Activated CD8-positive, alpha-beta T cell treated with anti-CD3 and anti-CD28 coated beads for 36 hours (primary cell): ENCODE data around the gene SLC4A8. TPM values are rescaled to one million over a fixed set of nuclear protein-coding genes. Genes with fewer than 3 reads are reported as not detected.
A peak's percentile ranks its signal among the peaks of the same experiment; 100 is the strongest.

Source experiments
- ATAC-seq: fragments of 200-7000 bp; cut with Tn5 transposase; one replicate; pipeline ENCODE4 v1.10.0; 2021; ENCODE audit warnings: mild to moderate bottlenecking, moderate library complexity
- CTCF ChIA-PET: fragments of 350-600 bp; sonication (Branson Sonifier 250); formaldehyde crosslinking; loops from one replicate; lab custom pipeline; 2021; ENCODE audit warnings: antibody characterized with exemption; lab: Charles Lee
- POLR2A ChIA-PET: fragments of 350-600 bp; sonication (Branson Sonifier 250); formaldehyde crosslinking; loops from one replicate; lab custom pipeline; 2021; ENCODE audit warnings: antibody characterized with exemption; lab: Charles Lee
- DNase-seq: peaks from one replicate; pipeline ENCODE4 v3.0.0-alpha.2; 2020
- H3K27ac Mint-ChIP-seq: one replicate; pipeline ENCODE4 v1.8.0; 2021; ENCODE audit warnings: mild to moderate bottlenecking, mixed read lengths
- H3K27me3 Mint-ChIP-seq: one replicate; pipeline ENCODE4 v1.8.0; 2021; ENCODE audit warnings: mixed read lengths
- H3K36me3 Mint-ChIP-seq: one replicate; pipeline ENCODE4 v1.8.0; 2021; ENCODE audit warnings: low read depth, mixed read lengths
- H3K4me1 Mint-ChIP-seq: one replicate; pipeline ENCODE4 v1.8.0; 2021; ENCODE audit warnings: low read depth, mixed read lengths
- H3K4me3 Mint-ChIP-seq: one replicate; pipeline ENCODE4 v1.8.0; 2021; ENCODE audit warnings: mild to moderate bottlenecking, moderate library complexity, mixed read lengths
- H3K9me3 Mint-ChIP-seq: one replicate; pipeline ENCODE4 v1.8.0; 2021; ENCODE audit warnings: mixed read lengths
- CTCF ChIP-seq: fragments of 200-600 bp; IDR thresholded peaks from one replicate; pipeline ENCODE4 v1.8.0; 2022; ENCODE audit warnings: antibody characterized with exemption, mild to moderate bottlenecking
- intact Hi-C: fragments of 100-400 bp; cut with micrococcal nuclease; formaldehyde crosslinking; loops from one replicate; pipeline ENCODE4 v1.10.0; 2022
- total RNA-seq, 2 experiments: library from RNA; stranded (reverse); gene quantifications; one replicate each; pipeline ENCODE4 v1.2.3, GENCODE V29; 2021

The SLC4A8 gene
- total RNA-seq, 2 experiments from 2014 or later, result 1.1 to 2.7 TPM

- peaks cover 61% of the 10 kb centered on the region for H3K36me3 Mint-ChIP-seq
- intact Hi-C loops, result no loop called here
- no peak overlapping the region for H3K27ac Mint-ChIP-seq
Observed at GRCh38 chr12:51379571-51379970, 45.1 kb upstream of the SLC4A8 start.

DNA sequence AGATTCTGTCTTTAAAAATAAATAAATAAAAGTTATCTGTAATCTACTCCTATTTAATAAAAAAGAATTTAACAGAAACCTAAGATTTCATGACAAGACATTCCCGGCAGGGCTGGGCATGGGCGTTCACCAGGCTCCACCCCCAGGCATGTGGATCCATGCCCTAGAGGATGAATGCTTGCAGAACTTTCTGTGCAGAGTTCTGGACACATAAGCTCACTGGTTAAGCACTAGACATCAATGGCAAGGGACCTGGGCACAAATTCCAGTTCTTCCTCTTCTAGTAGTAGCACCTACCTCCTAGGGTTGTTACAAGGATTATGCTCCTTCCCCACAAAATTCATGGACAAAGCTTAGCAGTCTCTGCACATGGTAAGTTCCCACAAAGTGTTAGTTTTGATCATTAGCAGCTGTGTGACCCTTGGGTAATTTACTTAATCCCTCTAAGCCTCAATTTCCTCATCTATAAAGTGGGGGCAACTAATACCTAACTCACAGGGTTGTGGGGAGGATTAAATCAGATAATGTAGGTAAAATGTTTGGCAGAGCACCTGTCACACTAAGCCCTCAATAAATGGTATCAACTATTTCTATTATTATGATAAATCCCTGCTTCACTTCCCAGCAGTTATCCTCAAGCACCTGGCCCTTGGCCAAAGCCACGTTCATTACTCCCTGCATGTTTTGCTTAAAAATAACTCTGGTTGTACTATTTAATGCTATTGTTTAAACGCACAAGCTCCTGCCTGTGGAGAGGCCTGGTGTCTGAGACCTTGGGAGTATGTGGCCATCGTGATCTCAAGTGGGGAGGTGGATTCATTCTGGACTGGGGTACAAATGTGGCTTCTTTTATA lies 43.2 kb upstream of the SLC4A8 start:
- peaks cover 57% of the 10 kb centered on the region for H3K36me3 Mint-ChIP-seq
- ChIA-PET CTCF (interaction anchor here (1.0 to 1.4 kb wide), 4 partner anchors 10 to 41 kb away, joined by 3 read pairs; no protein-coding TSS in a partner anchor), POLR2A (no interaction called here)
- intact Hi-C loops, result no loop called here
- ATAC-seq, result no peak
- no peak overlapping the region for H3K27ac Mint-ChIP-seq
- TF ChIP-seq CTCF, result no peak
- no peaks in the 10 kb centered on the region for H3K9me3 Mint-ChIP-seq
- H3K4me3 Mint-ChIP-seq, result no peak overlapping the region
- no peaks in the 10 kb centered on the region for H3K27me3 Mint-ChIP-seq
- H3K4me1 Mint-ChIP-seq, result peaks cover 33% of the 10 kb centered on the region
- no peak for DNase-seq

More at GRCh38 chr12:51379571-51379970, 45.1 kb upstream of the SLC4A8 start:
- H3K4me3 Mint-ChIP-seq, result no peak overlapping the region
- DNase-seq, result no peak
- peaks cover 33% of the 10 kb centered on the region for H3K4me1 Mint-ChIP-seq
- no peaks in the 10 kb centered on the region for H3K9me3 Mint-ChIP-seq
- POLR2A ChIA-PET, result no interaction called here
- TF ChIP-seq CTCF, result no peak
- CTCF ChIA-PET, result no interaction called here
- H3K27me3 Mint-ChIP-seq, result no peaks in the 10 kb centered on the region
- no peak for ATAC-seq

DNA sequence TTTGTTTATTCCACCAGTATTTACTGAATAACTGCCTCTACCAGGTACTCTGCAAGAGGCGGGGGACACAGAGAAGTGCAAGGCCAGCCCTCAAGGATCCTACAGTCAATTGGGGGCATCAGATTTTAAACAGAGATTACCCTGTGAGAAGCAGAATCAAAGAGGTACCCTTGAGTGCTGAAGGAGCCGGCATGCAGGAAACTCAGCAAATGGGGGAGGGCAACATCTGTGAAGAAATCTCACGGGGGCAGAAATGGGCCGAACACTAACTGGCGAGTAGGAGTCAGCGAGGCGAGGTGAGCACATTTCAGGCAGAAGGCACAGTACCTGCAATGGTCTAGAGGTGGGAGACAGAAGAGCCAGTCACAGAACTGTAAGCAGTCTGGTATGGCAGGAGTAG lies 42.5 kb upstream of the SLC4A8 start:
- Mint-ChIP-seq H3K4me1 (peaks cover 37% of the 10 kb centered on the region), H3K9me3 (no peaks in the 10 kb centered on the region), H3K36me3 (peaks cover 52% of the 10 kb centered on the region), H3K27me3 (no peaks in the 10 kb centered on the region), H3K4me3 (no peak overlapping the region), H3K27ac (no peak overlapping the region)
- DNase-seq (no peak), ATAC-seq (no peak)
- ChIA-PET CTCF (interaction anchor here (1.0 to 1.1 kb wide), 2 partner anchors 13 to 41 kb away, joined by 3 read pairs; no protein-coding TSS in a partner anchor), POLR2A (interaction anchor here (1.3 kb wide), 1 partner anchor 9 kb away, joined by 6 read pairs; the partner anchor contains the start of gene GALNT6)
- TF ChIP-seq CTCF, result no peak
- intact Hi-C loops, result no loop called here

DNA sequence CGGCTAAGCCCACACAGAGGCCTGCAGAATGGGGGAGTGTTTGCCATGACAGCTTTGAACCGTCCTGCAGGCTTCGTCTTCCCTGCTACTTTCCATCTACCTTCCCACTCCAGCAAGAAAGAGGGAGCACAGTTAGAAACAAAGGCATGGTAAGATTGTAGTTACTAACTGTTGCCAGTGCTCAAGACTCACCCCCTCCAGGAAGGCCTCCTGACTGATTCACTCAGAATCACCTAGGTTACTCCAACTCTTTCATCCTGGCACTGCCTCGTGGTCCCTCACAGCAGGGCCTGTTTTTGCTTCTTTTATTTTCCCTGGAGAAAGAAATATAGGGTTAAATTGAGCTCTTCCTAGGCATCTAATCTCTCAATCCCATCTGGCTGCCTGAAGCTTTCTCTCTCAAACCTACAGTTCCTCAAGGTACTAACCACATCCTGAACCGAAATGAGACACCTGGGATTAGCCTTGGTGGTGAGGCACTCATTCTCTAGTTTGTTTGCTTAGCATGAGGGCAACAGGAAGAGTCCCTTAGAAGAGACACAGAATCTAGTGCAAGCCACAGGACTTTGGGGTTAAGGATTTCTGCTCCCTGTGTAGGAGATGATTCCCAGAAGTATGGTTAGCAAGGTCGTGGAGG lies 41.2 kb upstream of the SLC4A8 start:
- DNase-seq (no peak), ATAC-seq (peak; percentile 67)
- H3K4me1 Mint-ChIP-seq, result peaks cover 43% of the 10 kb centered on the region
- ChIA-PET CTCF (interaction anchor here (0.7 to 2.6 kb wide), 4 partner anchors 10 to 42 kb away, joined by 3 to 9 read pairs (median 3); no protein-coding TSS in a partner anchor), POLR2A (interaction anchor here (0.6 to 1.7 kb wide), 5 partner anchors 8 to 648 kb away, joined by 3 to 6 read pairs (median 4); partner anchors contain the start of gene GALNT6)
- no peak overlapping the region for H3K4me3 Mint-ChIP-seq
- no peak for TF ChIP-seq CTCF
- H3K36me3 Mint-ChIP-seq, result peaks cover 43% of the 10 kb centered on the region
- H3K27me3 Mint-ChIP-seq, result no peaks in the 10 kb centered on the region
- no peak overlapping the region for H3K27ac Mint-ChIP-seq
- intact Hi-C loops, result no loop called here
- no peaks in the 10 kb centered on the region for H3K9me3 Mint-ChIP-seq
